CD4-positive, alpha-beta memory T cell (primary cell): ENCODE data around the gene GNA14. TPM values are rescaled to one million over a fixed set of nuclear protein-coding genes. Genes with fewer than 3 reads are reported as not detected.
"Not testable (repeated sequence)": the region's sequence is repeated elsewhere in the genome, so short reads cannot be mapped to it uniquely, and the experiment has no call there.

Experiments
- CTCF ChIA-PET: fragments of 350-600 bp; sonication (Branson Sonifier 250); formaldehyde crosslinking; loops from one replicate; lab custom pipeline; 2021; ENCODE audit warnings: inconsistent platforms; ENCODE audit not compliant: partially characterized antibody; lab: Charles Lee
- POLR2A ChIA-PET: fragments of 350-600 bp; sonication (Branson Sonifier 250); formaldehyde crosslinking; loops from one replicate; lab custom pipeline; 2021; ENCODE audit not compliant: partially characterized antibody; lab: Charles Lee
- DNase-seq, 5 donors: peaks; one replicate each; pipeline versions ENCODE4 v3.0.0 to v3.0.0-alpha.2; 2020 to 2022; ENCODE audit warnings: mixed read lengths in 1 of 5
- H3K27ac ChIP-seq: one replicate; pipeline ENCODE4 v1.7.0; 2013; ENCODE audit warnings: low read depth, low read length
- H3K27me3 ChIP-seq: 2 replicates; pipeline ENCODE4 v1.7.0; 2013; ENCODE audit warnings: mild to moderate bottlenecking, low read length, moderate library complexity; ENCODE audit not compliant: insufficient read depth
- H3K36me3 ChIP-seq: 2 replicates; pipeline ENCODE4 v1.7.0; 2013; ENCODE audit warnings: mild to moderate bottlenecking, low read length, moderate library complexity; ENCODE audit not compliant: insufficient read depth
- H3K4me1 ChIP-seq: 2 replicates; pipeline ENCODE4 v1.7.0; 2013; ENCODE audit warnings: mild to moderate bottlenecking, low read length, moderate library complexity; ENCODE audit not compliant: insufficient read depth
- H3K4me3 ChIP-seq, 2 donors: one replicate each; pipeline ENCODE4 v1.7.0; 2013; ENCODE audit warnings: low read length in 2 of 2, mild to moderate bottlenecking in 1 of 2
- H3K9me3 ChIP-seq, 2 donors: one replicate each; pipeline ENCODE4 v1.7.0; 2013; ENCODE audit warnings: low read length in 2 of 2, control low read depth in 1 of 2; ENCODE audit not compliant: control insufficient read depth in 1 of 2
- H3K27ac Mint-ChIP-seq, 7 donors: one replicate each; pipeline ENCODE4 v1.8.0; 2020 to 2021; ENCODE audit warnings: mixed read lengths in 7 of 7, mild to moderate bottlenecking in 6 of 7, inconsistent platforms in 3 of 7, moderate library complexity in 3 of 7
- H3K27me3 Mint-ChIP-seq, 2 donors: one replicate each; pipeline ENCODE4 v1.8.0; 2020 to 2021; ENCODE audit warnings: mixed read lengths in 2 of 2
- H3K36me3 Mint-ChIP-seq, 2 donors: one replicate each; pipeline ENCODE4 v1.8.0; 2020 to 2021; ENCODE audit warnings: mixed read lengths in 2 of 2, inconsistent platforms in 1 of 2, mild to moderate bottlenecking in 1 of 2
- H3K4me1 Mint-ChIP-seq, 4 donors: one replicate each; pipeline ENCODE4 v1.8.0; 2020 to 2021; ENCODE audit warnings: mixed read lengths in 4 of 4, mild to moderate bottlenecking in 1 of 4
- H3K4me3 Mint-ChIP-seq, 8 donors: one replicate each; pipeline ENCODE4 v1.8.0; 2020 to 2021; ENCODE audit warnings: mixed read lengths in 8 of 8, mild to moderate bottlenecking in 7 of 8, moderate library complexity in 6 of 8, inconsistent platforms in 3 of 8
- H3K9me3 Mint-ChIP-seq, 8 donors: one replicate each; pipeline ENCODE4 v1.8.0; 2020 to 2021; ENCODE audit warnings: mixed read lengths in 8 of 8, mild to moderate bottlenecking in 5 of 8, inconsistent platforms in 3 of 8, moderate library complexity in 1 of 8
- intact Hi-C: fragments of 100-400 bp; cut with micrococcal nuclease; formaldehyde crosslinking; loops from one replicate; pipeline ENCODE4 v1.15.1; 2023
- polyA plus RNA-seq, 2 donors: library from polyadenylated mRNA; unstranded; fragments of 300-500 nt; fragmentation: Illumina TruSeq; gene quantifications; one replicate each; pipeline ENCODE4 v1.2.3, GENCODE V29; 2021
- total RNA-seq, 2 experiments: library from RNA; stranded (reverse); gene quantifications; one replicate each; pipeline ENCODE4 v1.2.3, GENCODE V29; 2021

GNA14 gene
- total and polyA plus RNA-seq, 4 experiments from 2014 or later, result not detected

- CTCF ChIA-PET, result no interaction called here
- no peaks in the 10 kb centered on the region for H3K36me3 ChIP-seq
Measured at GRCh38 chr9:77640741-77641580, 7.2 kb downstream of the GNA14 start.

GRCh38 chr9:77632652-77633051, 15.5 kb downstream of the GNA14 start:
- intact Hi-C loops, result no loop called here
- no peak overlapping the region for H3K4me3 Mint-ChIP-seq
- H3K9me3 Mint-ChIP-seq, result peaks cover 0 to 5% (median 0%) of the 10 kb centered on the region in 8 donors
- H3K36me3 ChIP-seq, result no peaks in the 10 kb centered on the region
- ChIA-PET POLR2A (no interaction called here), CTCF (no interaction called here)
- H3K4me1 ChIP-seq, result no peaks in the 10 kb centered on the region
- no peaks in the 10 kb centered on the region for H3K27me3 ChIP-seq
- DNase-seq, result no peak
- H3K4me3 ChIP-seq, result no peak overlapping the region
- H3K4me1 Mint-ChIP-seq, result no peaks in the 10 kb centered on the region
- no peaks in the 10 kb centered on the region for H3K9me3 ChIP-seq
- no peak overlapping the region for H3K27ac Mint-ChIP-seq
- peaks cover 4 to 6% of the 10 kb centered on the region in 2 donors for H3K27me3 Mint-ChIP-seq
- H3K27ac ChIP-seq, result no peak overlapping the region
- no peaks in the 10 kb centered on the region for H3K36me3 Mint-ChIP-seq

More at GRCh38 chr9:77640741-77641580, 7.2 kb downstream of the GNA14 start:
- H3K4me1 ChIP-seq, result no peaks in the 10 kb centered on the region
- Mint-ChIP-seq H3K4me1 (no peaks in the 10 kb centered on the region), H3K9me3 (peaks cover 0 to 2% (median 0%) of the 10 kb centered on the region in 8 donors), H3K4me3 (no peak overlapping the region), H3K27me3 (peaks cover 25 to 26% of the 10 kb centered on the region in 2 donors), H3K27ac (no peak overlapping the region), H3K36me3 (no peaks in the 10 kb centered on the region)
- H3K4me3 ChIP-seq, result no peak overlapping the region
- DNase-seq, result no peak
- POLR2A ChIA-PET, result no interaction called here
- peaks cover under 1% of the 10 kb centered on the region for H3K27me3 ChIP-seq
- H3K27ac ChIP-seq, result no peak overlapping the region
- intact Hi-C loops, result no loop called here
- H3K9me3 ChIP-seq, result no peaks in the 10 kb centered on the region

GRCh38 chr9:77628864-77629263, 19.3 kb downstream of the GNA14 start:
- H3K4me3 Mint-ChIP-seq, H3K4me1 ChIP-seq, H3K27ac Mint-ChIP-seq, DNase-seq, H3K36me3 Mint-ChIP-seq, H3K9me3 ChIP-seq, H3K27ac ChIP-seq, intact Hi-C loops, H3K4me1 Mint-ChIP-seq, H3K4me3 ChIP-seq, POLR2A ChIA-PET, H3K36me3 ChIP-seq, H3K27me3 ChIP-seq, CTCF ChIA-PET: not testable (repeated sequence)
- peaks cover 2 to 21% (median 11%) of the 10 kb centered on the region in 8 donors for H3K9me3 Mint-ChIP-seq
- H3K27me3 Mint-ChIP-seq, result peaks cover 4 to 14% of the 10 kb centered on the region in 2 donors

GRCh38 chr9:77616191-77616590, 31.9 kb downstream of the GNA14 start:
- H3K9me3 Mint-ChIP-seq, result peaks cover 0 to 4% (median 0%) of the 10 kb centered on the region in 8 donors
- no peaks in the 10 kb centered on the region for H3K36me3 Mint-ChIP-seq
- DNase-seq, result no peak
- H3K27me3 ChIP-seq, result no peaks in the 10 kb centered on the region
- CTCF ChIA-PET, result no interaction called here
- H3K4me3 ChIP-seq, result no peak overlapping the region
- no peak overlapping the region for H3K27ac ChIP-seq
- no peaks in the 10 kb centered on the region for H3K4me1 ChIP-seq
- H3K4me1 Mint-ChIP-seq, result no peaks in the 10 kb centered on the region
- H3K27me3 Mint-ChIP-seq, result peaks cover 2 to 3% of the 10 kb centered on the region in 2 donors
- POLR2A ChIA-PET, result no interaction called here
- no peak overlapping the region for H3K4me3 Mint-ChIP-seq
- intact Hi-C loops, result no loop called here
- no peak overlapping the region for H3K27ac Mint-ChIP-seq
- H3K36me3 ChIP-seq, result no peaks in the 10 kb centered on the region
- no peaks in the 10 kb centered on the region for H3K9me3 ChIP-seq

GRCh38 chr9:77614645-77615044, 33.5 kb downstream of the GNA14 start:
- Histone ChIP-seq H3K4me1 (no peaks in the 10 kb centered on the region), H3K9me3 (no peaks in the 10 kb centered on the region), H3K27ac (no peak overlapping the region), H3K4me3 (no peak overlapping the region), H3K27me3 (no peaks in the 10 kb centered on the region), H3K36me3 (no peaks in the 10 kb centered on the region)
- Mint-ChIP-seq H3K27me3 (peaks cover 4 to 6% of the 10 kb centered on the region in 2 donors), H3K9me3 (peaks cover 0 to 4% (median 0%) of the 10 kb centered on the region in 8 donors), H3K27ac (no peak overlapping the region), H3K36me3 (no peaks in the 10 kb centered on the region), H3K4me1 (no peaks in the 10 kb centered on the region), H3K4me3 (no peak overlapping the region)
- ChIA-PET CTCF (no interaction called here), POLR2A (no interaction called here)
- intact Hi-C loops, result no loop called here
- no peak for DNase-seq

GRCh38 chr9:77606526-77606925, 41.6 kb downstream of the GNA14 start:
- no peaks in the 10 kb centered on the region for H3K4me1 Mint-ChIP-seq
- ChIA-PET POLR2A (no interaction called here), CTCF (no interaction called here)
- no peaks in the 10 kb centered on the region for H3K36me3 Mint-ChIP-seq
- no peak for DNase-seq
- Histone ChIP-seq H3K9me3 (no peaks in the 10 kb centered on the region), H3K36me3 (no peaks in the 10 kb centered on the region), H3K27ac (no peak overlapping the region), H3K4me1 (no peaks in the 10 kb centered on the region), H3K4me3 (no peak overlapping the region), H3K27me3 (no peaks in the 10 kb centered on the region)
- intact Hi-C loops, result no loop called here
- peaks cover 0 to 6% (median under 1%) of the 10 kb centered on the region in 8 donors for H3K9me3 Mint-ChIP-seq
- no peak overlapping the region for H3K27ac Mint-ChIP-seq
- H3K4me3 Mint-ChIP-seq, result no peak overlapping the region
- H3K27me3 Mint-ChIP-seq, result peaks cover 8 to 15% of the 10 kb centered on the region in 2 donors

- H3K4me1 ChIP-seq, result no peaks in the 10 kb centered on the region
- no peak overlapping the region for H3K4me3 ChIP-seq
- intact Hi-C loops, result no loop called here
- H3K4me3 Mint-ChIP-seq, result no peak overlapping the region
- H3K9me3 ChIP-seq, result no peaks in the 10 kb centered on the region
- H3K27ac Mint-ChIP-seq, result no peak overlapping the region
- H3K36me3 Mint-ChIP-seq, result no peaks in the 10 kb centered on the region
- no peak overlapping the region for H3K27ac ChIP-seq
- H3K4me1 Mint-ChIP-seq, result no peaks in the 10 kb centered on the region
- peaks cover 5 to 14% of the 10 kb centered on the region in 2 donors for H3K27me3 Mint-ChIP-seq
- peaks cover 0 to 6% (median under 1%) of the 10 kb centered on the region in 8 donors for H3K9me3 Mint-ChIP-seq
- no peaks in the 10 kb centered on the region for H3K27me3 ChIP-seq
- no peaks in the 10 kb centered on the region for H3K36me3 ChIP-seq
- POLR2A ChIA-PET, result no interaction called here
- no peak for DNase-seq
- CTCF ChIA-PET, result no interaction called here
Measured at GRCh38 chr9:77605449-77606220, 42.5 kb downstream of the GNA14 start.
